Brain microvascular endothelial cell (primary cell): ENCODE measurements around the gene GLIPR2.
A peak's percentile ranks its signal among the peaks of the same experiment; 100 is the strongest.

Experiments used
- DNase-seq: peaks from one replicate; pipeline ENCODE4 v3.0.0-alpha.2; 2020
- H3K27ac ChIP-seq: fragments of 250-450 bp; sonication (Bioruptor Pico); 2 replicates; pipeline ENCODE4 v1.5.1; 2020; ENCODE audit warnings: mild to moderate bottlenecking, moderate library complexity
- H3K27me3 ChIP-seq: fragments of 250-450 bp; sonication (Bioruptor Pico); replicated peaks from 2 replicates; pipeline ENCODE4 v1.5.1; 2020; ENCODE audit warnings: mild to moderate bottlenecking
- H3K36me3 ChIP-seq: fragments of 250-450 bp; sonication (Bioruptor Pico); replicated peaks from 2 replicates; pipeline ENCODE4 v1.5.1; 2020; ENCODE audit warnings: mild to moderate bottlenecking
- H3K4me3 ChIP-seq: 2 replicates; pipeline ENCODE4 v1.5.1; 2011; ENCODE audit warnings: low read depth, mild to moderate bottlenecking, control low read depth, low read length, moderate library complexity
- in situ Hi-C: cut with HindIII; loops from 2 replicates; pipeline ENCODE4 v1.10.0; 2017; ENCODE audit warnings: low sequenced_read_pairs, low pct_ligation_motif_present
- TF ChIP-seq, protein P1 (sequence below): IDR thresholded peaks from 2 replicates; pipeline ENCODE4 v1.5.1; 2011; ENCODE audit warnings: low read depth, mild to moderate bottlenecking, moderate library complexity, low read length, control low read depth, inconsistent platforms; ENCODE audit errors: missing control alignments

GLIPR2 gene

DNA sequence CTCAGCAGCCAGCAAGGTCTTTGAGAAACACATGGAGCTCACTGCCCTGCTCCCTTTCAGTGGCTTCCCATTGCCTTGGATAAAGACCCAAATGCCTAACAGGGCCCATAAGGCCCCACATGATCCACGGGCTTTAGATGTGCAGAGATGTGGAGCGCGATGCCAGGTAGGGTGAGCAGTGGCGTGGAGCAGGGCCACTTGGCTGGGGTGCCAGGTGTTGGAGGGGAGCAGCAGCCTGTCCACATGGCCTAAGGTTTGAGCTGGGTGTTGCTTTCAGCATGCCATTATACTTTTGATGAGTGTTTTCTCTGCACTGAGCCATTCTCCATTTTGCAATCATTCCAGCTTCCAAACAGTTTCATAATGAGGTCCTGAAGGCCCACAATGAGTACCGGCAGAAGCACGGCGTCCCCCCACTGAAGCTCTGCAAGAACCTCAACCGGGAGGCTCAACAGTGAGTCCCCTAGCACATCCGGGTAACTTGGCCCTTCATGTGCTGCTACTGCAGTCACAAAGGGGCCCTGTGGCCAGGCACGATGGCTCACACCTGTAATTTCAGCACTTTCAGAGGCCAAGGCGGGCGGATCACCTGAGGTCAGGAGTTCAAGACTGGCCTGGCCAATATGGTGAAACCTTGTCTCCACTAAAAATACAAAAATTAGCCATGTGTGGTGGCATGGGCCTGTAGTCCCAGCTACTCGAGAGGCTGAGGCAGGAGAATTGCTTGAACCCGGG lies 11.1 kb downstream of the GLIPR2 start:
- Histone ChIP-seq H3K36me3 (no peaks in the 10 kb centered on the region), H3K4me3 (no peak overlapping the region), H3K27me3 (no peaks in the 10 kb centered on the region), H3K27ac (no peak overlapping the region)
- in situ Hi-C loops, result no loop called here
- TF ChIP-seq, protein P1, sequence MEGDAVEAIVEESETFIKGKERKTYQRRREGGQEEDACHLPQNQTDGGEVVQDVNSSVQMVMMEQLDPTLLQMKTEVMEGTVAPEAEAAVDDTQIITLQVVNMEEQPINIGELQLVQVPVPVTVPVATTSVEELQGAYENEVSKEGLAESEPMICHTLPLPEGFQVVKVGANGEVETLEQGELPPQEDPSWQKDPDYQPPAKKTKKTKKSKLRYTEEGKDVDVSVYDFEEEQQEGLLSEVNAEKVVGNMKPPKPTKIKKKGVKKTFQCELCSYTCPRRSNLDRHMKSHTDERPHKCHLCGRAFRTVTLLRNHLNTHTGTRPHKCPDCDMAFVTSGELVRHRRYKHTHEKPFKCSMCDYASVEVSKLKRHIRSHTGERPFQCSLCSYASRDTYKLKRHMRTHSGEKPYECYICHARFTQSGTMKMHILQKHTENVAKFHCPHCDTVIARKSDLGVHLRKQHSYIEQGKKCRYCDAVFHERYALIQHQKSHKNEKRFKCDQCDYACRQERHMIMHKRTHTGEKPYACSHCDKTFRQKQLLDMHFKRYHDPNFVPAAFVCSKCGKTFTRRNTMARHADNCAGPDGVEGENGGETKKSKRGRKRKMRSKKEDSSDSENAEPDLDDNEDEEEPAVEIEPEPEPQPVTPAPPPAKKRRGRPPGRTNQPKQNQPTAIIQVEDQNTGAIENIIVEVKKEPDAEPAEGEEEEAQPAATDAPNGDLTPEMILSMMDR, result no peak
- no peak for DNase-seq

DNA sequence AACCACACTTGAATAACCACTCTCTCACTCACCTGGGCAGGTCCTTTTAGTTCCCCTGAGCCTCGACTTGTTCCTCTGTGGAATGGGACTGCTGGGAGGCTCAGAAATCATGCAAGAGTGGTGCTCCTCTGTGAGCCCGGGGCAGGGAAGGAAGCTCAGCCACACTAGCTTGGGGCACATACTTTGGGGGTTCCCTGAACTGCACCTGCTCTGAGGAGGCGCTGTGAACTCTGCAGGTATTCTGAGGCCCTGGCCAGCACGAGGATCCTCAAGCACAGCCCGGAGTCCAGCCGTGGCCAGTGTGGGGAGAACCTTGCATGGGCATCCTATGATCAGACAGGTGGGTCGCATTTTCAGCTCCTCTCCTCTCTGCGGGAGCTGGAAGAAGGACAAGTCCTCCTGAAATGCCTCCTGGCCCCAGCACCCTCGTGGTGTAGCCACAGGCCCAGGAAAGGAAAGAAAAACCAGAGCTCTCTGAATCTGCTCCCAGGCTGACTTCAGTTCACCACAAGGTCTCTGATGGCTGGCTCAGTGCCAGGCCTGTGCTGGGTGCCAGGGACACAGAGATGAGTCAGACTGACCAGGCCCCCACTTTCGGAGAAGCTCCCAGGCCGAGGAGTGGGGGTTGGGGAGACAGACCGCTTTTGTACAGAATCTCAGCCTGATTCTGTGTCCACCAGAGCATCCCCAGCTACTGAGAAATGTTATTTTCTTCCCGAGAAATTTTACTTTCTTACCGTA lies 11.9 kb downstream of the GLIPR2 start:
- in situ Hi-C loops, result no loop called here
- Histone ChIP-seq H3K27me3 (no peaks in the 10 kb centered on the region), H3K27ac (peak overlapping the region; percentile 87), H3K4me3 (peak overlapping the region; percentile 1), H3K36me3 (no peaks in the 10 kb centered on the region)
- DNase-seq, result peak; percentile 99
- TF ChIP-seq, protein P1, result no peak

DNA sequence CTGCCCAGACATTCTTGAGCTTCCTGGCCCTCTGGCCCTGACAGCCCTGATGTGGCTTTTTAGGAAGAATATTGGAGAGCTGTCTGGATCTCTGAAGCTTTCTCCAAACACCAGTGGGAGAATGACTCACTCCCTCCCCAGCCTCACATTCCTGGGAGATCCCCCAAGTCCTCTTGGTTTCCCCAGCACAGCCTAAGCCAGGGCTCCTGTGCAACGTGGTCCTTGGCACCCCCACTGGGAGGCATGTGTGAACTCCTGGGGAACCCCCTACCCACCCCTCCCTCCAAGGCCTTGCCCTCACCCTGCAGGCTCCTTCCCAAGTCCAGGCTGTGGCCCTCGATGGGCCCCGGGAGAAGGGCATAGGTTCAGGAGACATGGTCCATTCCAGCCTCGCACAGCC lies 12.7 kb downstream of the GLIPR2 start:
- peak overlapping the region; percentile 1 for H3K4me3 ChIP-seq
- DNase-seq, result peak; percentile 72
- H3K36me3 ChIP-seq, result no peaks in the 10 kb centered on the region
- H3K27me3 ChIP-seq, result no peaks in the 10 kb centered on the region
- H3K27ac ChIP-seq, result peak overlapping the region; percentile 87
- TF ChIP-seq, protein P1, result no peak
- in situ Hi-C loops, result no loop called here

DNA sequence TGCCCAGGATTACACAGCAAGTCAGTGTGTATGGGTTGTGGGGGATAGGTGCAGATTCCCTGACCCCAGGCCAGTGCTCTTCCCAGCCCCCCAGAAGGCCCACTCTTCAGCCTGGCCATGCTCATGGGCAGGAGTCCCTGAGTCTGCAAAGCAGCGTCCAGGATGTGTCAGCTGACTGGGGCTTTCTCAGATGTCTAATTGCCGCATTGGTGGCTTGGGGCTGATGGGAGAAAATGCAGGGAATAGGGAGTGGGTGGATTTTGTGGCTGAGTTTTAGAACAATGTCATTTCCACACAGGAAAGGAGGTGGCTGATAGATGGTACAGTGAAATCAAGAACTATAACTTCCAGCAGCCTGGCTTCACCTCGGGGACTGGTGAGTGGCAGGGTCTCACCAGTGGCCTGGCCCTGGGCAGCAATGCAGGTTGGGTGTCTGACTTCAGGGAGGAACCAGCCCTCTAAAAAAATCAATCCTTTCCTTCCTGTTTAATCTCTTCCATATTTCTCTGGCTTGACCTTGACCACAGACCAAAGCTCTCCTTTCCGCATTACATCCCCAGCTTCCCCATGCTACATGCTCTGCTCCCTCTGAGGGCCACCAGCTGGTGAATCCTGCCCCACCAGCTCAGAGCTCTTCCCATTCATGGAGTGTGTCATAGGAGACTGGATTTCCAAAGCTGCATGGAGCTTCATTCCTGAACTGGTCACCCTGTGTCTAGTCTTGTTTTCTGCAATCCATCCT lies 14.2 kb downstream of the GLIPR2 start:
- in situ Hi-C loops, result no loop called here
- H3K27ac ChIP-seq, result no peak overlapping the region
- TF ChIP-seq, protein P1, result no peak
- no peak for DNase-seq
- no peak overlapping the region for H3K4me3 ChIP-seq
- H3K27me3 ChIP-seq, result no peaks in the 10 kb centered on the region
- H3K36me3 ChIP-seq, result no peaks in the 10 kb centered on the region

DNA sequence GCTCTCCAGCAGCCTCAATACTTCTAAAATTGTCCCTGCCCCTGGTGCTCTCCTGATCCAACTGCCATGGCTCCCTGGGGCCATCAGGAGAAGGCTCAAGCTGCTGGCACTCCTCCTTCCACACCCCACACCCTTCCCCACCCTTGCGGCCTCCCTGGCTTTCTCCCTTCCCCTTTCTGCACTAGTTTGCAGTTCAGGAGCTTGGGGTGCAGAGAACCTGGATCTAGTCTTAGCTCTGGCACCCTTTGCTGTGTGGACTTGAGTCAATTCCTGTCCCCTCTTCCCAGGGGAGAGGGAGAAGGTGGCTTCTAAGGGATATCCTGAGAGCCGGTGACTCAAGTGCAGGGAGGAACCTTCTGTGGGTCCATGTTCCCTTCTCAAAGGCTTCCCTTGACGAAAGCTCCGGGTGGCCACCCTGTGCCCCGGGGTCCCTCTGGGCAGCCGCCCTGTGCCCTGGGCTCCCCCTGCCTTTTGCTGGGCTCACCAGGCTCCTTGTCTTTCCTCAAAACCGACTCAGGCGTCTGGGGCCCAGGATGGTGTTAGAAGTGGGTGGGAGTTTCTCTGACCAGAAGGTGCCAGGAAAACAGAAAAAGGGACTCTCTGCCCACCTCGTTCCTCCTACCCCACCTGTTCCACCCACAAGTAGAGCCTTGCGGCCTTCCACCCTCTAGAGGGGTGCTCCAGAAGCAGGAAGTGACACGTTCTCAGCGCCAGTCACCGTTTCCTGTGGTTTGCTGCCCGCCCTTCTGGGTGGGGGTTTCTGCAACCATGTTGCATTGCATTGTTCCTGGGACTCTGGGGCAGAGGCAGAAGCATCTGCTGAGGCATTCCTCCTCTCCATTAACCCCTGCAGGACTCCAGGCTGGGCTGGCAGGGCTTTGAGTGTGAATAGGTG lies 15.0 kb downstream of the GLIPR2 start:
- DNase-seq, result peak; percentile 61
- H3K4me3 ChIP-seq, result no peak overlapping the region
- in situ Hi-C loops, result no loop called here
- H3K36me3 ChIP-seq, result peaks cover 3% of the 10 kb centered on the region
- H3K27me3 ChIP-seq, result no peaks in the 10 kb centered on the region
- TF ChIP-seq, protein P1, result no peak
- peak overlapping the region; percentile 3 for H3K27ac ChIP-seq
